GM23338 (cell line): ENCODE data around the gene SELENOT. TPM values are rescaled to one million over a fixed set of nuclear protein-coding genes. Genes with fewer than 3 reads are reported as not detected.

ENCODE experiments used
- ATAC-seq: fragments of 200-7000 bp; cut with Tn5 transposase; 3 replicates; pipeline ENCODE4 v1.9.1; 2020
- DNase-seq: peaks from one replicate; pipeline ENCODE4 v3.0.0-alpha.2; 2015; ENCODE audit warnings: low spot score
- H2AFZ ChIP-seq: fragments of 200-600 bp; sonication (generic); 2 replicates; pipeline ENCODE4 v1.8.0; 2016; ENCODE audit warnings: antibody characterized with exemption, mild to moderate bottlenecking, moderate library complexity
- H3F3A ChIP-seq: fragments of 200-600 bp; sonication (generic); replicated peaks from 2 replicates; pipeline ENCODE4 v1.8.0; 2017; ENCODE audit warnings: antibody characterized with exemption, mixed run types, low read depth
- H3K27ac ChIP-seq: fragments of 200-600 bp; sonication (generic); 2 replicates; pipeline ENCODE4 v1.6.1; 2016; ENCODE audit warnings: low read depth
- H3K27me3 ChIP-seq: fragments of 200-600 bp; sonication (generic); 2 replicates; pipeline ENCODE4 v1.8.0; 2016; ENCODE audit warnings: mild to moderate bottlenecking, mixed run types, moderate library complexity; ENCODE audit not compliant: insufficient read depth
- H3K36me3 ChIP-seq: fragments of 200-600 bp; sonication (generic); 2 replicates; pipeline ENCODE4 v1.8.0; 2016; ENCODE audit warnings: mild to moderate bottlenecking; ENCODE audit not compliant: insufficient read depth
- H3K4me1 ChIP-seq: fragments of 200-600 bp; sonication (generic); 2 replicates; pipeline ENCODE4 v1.8.0; 2016; ENCODE audit warnings: mild to moderate bottlenecking, moderate library complexity; ENCODE audit not compliant: insufficient read depth
- H3K4me2 ChIP-seq: fragments of 200-600 bp; sonication (generic); 2 replicates; pipeline ENCODE4 v1.7.1; 2017; ENCODE audit warnings: mixed run types
- H3K4me3 ChIP-seq: fragments of 200-600 bp; sonication (generic); 2 replicates; pipeline ENCODE4 v1.6.1; 2016; ENCODE audit warnings: mixed run types
- H3K79me2 ChIP-seq: fragments of 200-600 bp; sonication (generic); replicated peaks from 2 replicates; pipeline ENCODE4 v1.8.0; 2017; ENCODE audit warnings: mild to moderate bottlenecking; ENCODE audit not compliant: insufficient read depth
- H3K9me2 ChIP-seq: fragments of 200-600 bp; sonication (generic); 2 replicates; pipeline ENCODE4 v1.8.0; 2017; ENCODE audit not compliant: insufficient read depth
- H4K20me1 ChIP-seq: fragments of 200-600 bp; sonication (generic); replicated peaks from 2 replicates; pipeline ENCODE4 v1.8.0; 2017; ENCODE audit warnings: mild to moderate bottlenecking; ENCODE audit not compliant: insufficient read depth
- H3K27ac Mint-ChIP-seq: 2 replicates; pipeline ENCODE4 v1.8.0; 2020; ENCODE audit warnings: inconsistent platforms, mild to moderate bottlenecking, moderate library complexity, mixed read lengths
- H3K27me3 Mint-ChIP-seq: 3 replicates; pipeline ENCODE4 v1.8.0; 2022; ENCODE audit warnings: low read depth, mild to moderate bottlenecking, moderate library complexity, mixed read lengths, inconsistent platforms; ENCODE audit not compliant: insufficient read depth, poor library complexity
- H3K36me3 Mint-ChIP-seq: 3 replicates; pipeline ENCODE4 v1.8.0; 2021; ENCODE audit warnings: low read depth, mild to moderate bottlenecking, inconsistent platforms, moderate library complexity, mixed read lengths
- H3K4me1 Mint-ChIP-seq: 3 replicates; pipeline ENCODE4 v1.8.0; 2020; ENCODE audit warnings: mild to moderate bottlenecking, inconsistent platforms, mixed read lengths
- H3K4me3 Mint-ChIP-seq: 3 replicates; pipeline ENCODE4 v1.8.0; 2021; ENCODE audit warnings: moderate library complexity, mild to moderate bottlenecking, inconsistent platforms, mixed read lengths
- H3K9me3 Mint-ChIP-seq: 3 replicates; pipeline ENCODE4 v1.8.0; 2020; ENCODE audit warnings: moderate library complexity, mild to moderate bottlenecking, inconsistent platforms, mixed read lengths
- CREB1 ChIP-seq: fragments of 250-450 bp; sonication (Bioruptor Pico); IDR thresholded peaks from 2 replicates; pipeline ENCODE4 v1.5.0; 2020; ENCODE audit warnings: low read depth, mild to moderate bottlenecking, moderate library complexity
- CTCF ChIP-seq, 2 experiments: fragments of 200-600 bp in 1 of 2; sonication (generic) in 1 of 2; conservative IDR thresholded peaks; 2 replicates each; pipeline versions ENCODE4 v1.5.1 to v1.6.1; 2016 to 2017; ENCODE audit warnings: antibody characterized with exemption in 2 of 2, low read depth in 2 of 2, mild to moderate bottlenecking in 2 of 2, moderate library complexity in 1 of 2
- ETS1 ChIP-seq: IDR thresholded peaks from 2 replicates; pipeline ENCODE4 v1.6.1; 2016; ENCODE audit warnings: antibody characterized with exemption
- EZH2 ChIP-seq: fragments of 200-600 bp; sonication (generic); IDR thresholded peaks from one replicate; pipeline ENCODE4 v1.8.0; 2017; ENCODE audit warnings: antibody characterized with exemption, mild to moderate bottlenecking, low read depth; ENCODE audit not compliant: unreplicated experiment
- EZH2phosphoT487 ChIP-seq: fragments of 200-600 bp; sonication (generic); IDR thresholded peaks from one replicate; pipeline ENCODE4 v1.8.1; 2018; ENCODE audit warnings: antibody characterized with exemption; ENCODE audit not compliant: unreplicated experiment
- JUNB ChIP-seq: IDR thresholded peaks from one replicate; pipeline ENCODE4 v1.6.1; 2016; ENCODE audit warnings: antibody characterized with exemption; ENCODE audit not compliant: unreplicated experiment
- NANOG ChIP-seq: IDR thresholded peaks from 2 replicates; pipeline ENCODE4 v1.6.1; 2016; ENCODE audit warnings: antibody characterized with exemption, borderline replicate concordance
- POLR2AphosphoS5 ChIP-seq: IDR thresholded peaks from 2 replicates; pipeline ENCODE4 v1.6.1; 2016; ENCODE audit warnings: antibody characterized with exemption, low read depth
- REST ChIP-seq: IDR thresholded peaks from one replicate; pipeline ENCODE4 v1.6.1; 2018; ENCODE audit warnings: antibody characterized with exemption; ENCODE audit not compliant: unreplicated experiment
- STAT1 ChIP-seq: IDR thresholded peaks from one replicate; pipeline ENCODE4 v1.6.1; 2016; ENCODE audit warnings: antibody characterized with exemption; ENCODE audit not compliant: unreplicated experiment
- ZNF114 ChIP-seq: fragments of 250-450 bp; sonication (Bioruptor Pico); IDR thresholded peaks from 2 replicates; pipeline ENCODE4 v1.5.0; 2020; ENCODE audit warnings: mild to moderate bottlenecking, moderate library complexity
- ZNF331 ChIP-seq: fragments of 250-450 bp; sonication (Bioruptor Pico); IDR thresholded peaks from 2 replicates; pipeline ENCODE4 v1.5.0; 2020; ENCODE audit warnings: low read depth, mild to moderate bottlenecking, moderate library complexity
- ZNF462 ChIP-seq: fragments of 250-450 bp; sonication (Bioruptor Pico); IDR thresholded peaks from 2 replicates; pipeline ENCODE4 v1.5.0; 2020; ENCODE audit warnings: mild to moderate bottlenecking, moderate library complexity
- polyA plus RNA-seq: library from polyadenylated mRNA; unstranded; fragments of >200 nt; fragmentation: Nextera tagmentation; extraction: Ambion mirVana; gene quantifications from 2 replicates; pipeline ENCODE4 v1.2.1, GENCODE V29; 2016
- total RNA-seq: library from RNA; depleted of rRNA; stranded (reverse); fragments of >200 nt; shearing (Covaris generic); gene quantifications from 2 replicates; pipeline ENCODE4 v1.2.3, GENCODE V29; 2014

The SELENOT gene
- total and polyA plus RNA-seq, 2 experiments from 2014 or later = 56.1 to 61.3 TPM

- Histone ChIP-seq H3K4me2 (no peak overlapping the region), H2AFZ (no peak overlapping the region), H3K4me3 (no peak overlapping the region), H4K20me1 (0 out of 2 replicates have a peak, but pooled peaks cover 18% of the 10 kb centered on the region), H3K27ac (no peak overlapping the region), H3K36me3 (peaks cover 10% of the 10 kb centered on the region; the same call in 1 of the 2 replicates), H3K9me2 (no peaks in the 10 kb centered on the region), H3K27me3 (no peaks in the 10 kb centered on the region), H3K4me1 (peaks cover 9% of the 10 kb centered on the region), H3F3A (no peaks in the 10 kb centered on the region), H3K79me2 (peaks cover 42% of the 10 kb centered on the region)
- Mint-ChIP-seq H3K36me3 (peaks cover 31% of the 10 kb centered on the region), H3K27ac (no peak overlapping the region), H3K9me3 (no peaks in the 10 kb centered on the region; the same call in 2 of the 3 replicates), H3K4me1 (peaks cover 17% of the 10 kb centered on the region), H3K27me3 (no peaks in the 10 kb centered on the region), H3K4me3 (no peak overlapping the region)
- no peak for DNase-seq
- TF ChIP-seq STAT1 (no peak), CTCF (conservative IDR thresholded peaks at IDR 0.05; ENCODE audit: low read depth in 2 of 2) (no peak), POLR2AphosphoS5 (no peak), REST (no peak), NANOG (no peak), JUNB (no peak), ZNF331 (CRISPR knock-in tag) (no peak), ZNF114 (CRISPR knock-in tag) (no peak), EZH2phosphoT487 (no peak), EZH2 (no peak), ZNF462 (CRISPR knock-in tag) (no peak), ETS1 (no peak), CREB1 (CRISPR knock-in tag) (no peak)
- no peak for ATAC-seq
Observed at GRCh38 chr3:150623945-150624344, 20.8 kb downstream of the SELENOT start.
